K562 (cell line): ENCODE data around the gene SLC26A6.

Experiments
- POLR2A ChIP-seq: fragments of 450-650 bp; conservative IDR thresholded peaks from 2 replicates; pipeline ENCODE4 v1.6.1; 2016
- TCFL5 ChIP-seq: fragments of 250-450 bp; sonication (Bioruptor Pico); conservative IDR thresholded peaks from 2 replicates; pipeline ENCODE4 v1.6.1; 2021; ENCODE audit warnings: mild to moderate bottlenecking, moderate library complexity, matching md5 sums
- YY1 ChIP-seq, 3 experiments: IDR thresholded peaks; 2 replicates each; pipeline ENCODE4 v1.6.1; 2011; ENCODE audit warnings: low read length in 2 of 3, mild to moderate bottlenecking in 2 of 3, moderate library complexity in 2 of 3, borderline replicate concordance in 1 of 3, control low read depth in 1 of 3, low read depth in 1 of 3; ENCODE audit not compliant: insufficient read depth in 3 of 3, insufficient replicate concordance in 2 of 3, control insufficient read depth in 1 of 3, insufficient read length in 1 of 3; ENCODE audit errors: extremely low read depth in 1 of 3

DNA sequence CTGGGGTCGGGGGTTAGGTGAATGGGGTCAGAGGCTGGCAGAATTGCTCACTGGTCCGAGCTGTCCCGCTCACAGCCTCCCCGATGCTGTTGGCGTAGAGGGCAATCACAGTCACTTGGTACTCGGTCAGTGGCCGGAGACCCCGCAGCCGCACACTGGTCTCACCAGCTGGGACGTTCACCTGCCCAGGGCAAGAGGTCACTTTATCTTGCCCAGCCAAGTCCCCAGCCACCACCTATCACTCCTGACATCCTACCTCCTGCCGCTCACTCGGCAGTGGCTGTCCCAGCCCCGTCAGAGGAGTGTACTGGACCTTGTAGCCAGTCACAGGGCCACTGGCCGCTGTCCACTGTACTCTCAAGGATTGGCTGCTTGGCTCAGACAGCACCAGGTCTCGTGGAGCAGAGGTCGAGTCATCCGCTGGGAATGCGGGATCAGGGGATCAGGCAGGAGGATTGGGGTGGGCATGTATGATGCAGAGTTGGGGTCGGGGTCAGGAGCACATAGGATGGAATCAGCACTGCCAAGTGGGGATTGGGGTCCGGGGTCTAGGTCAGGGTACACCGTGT, 42.7 kb downstream of the SLC26A6 start:
- TF ChIP-seq TCFL5 (CRISPR knock-in tag) (no peak), POLR2A (no peak), YY1 (IDR thresholded peaks at IDR 0.05; ENCODE audit: borderline replicate concordance in 1 of 3, control insufficient read depth in 1 of 3, extremely low read depth in 1 of 3, insufficient read depth in 3 of 3, insufficient read length in 1 of 3, insufficient replicate concordance in 2 of 3, low read depth in 1 of 3, low read length in 2 of 3) (no peak)
